WTC11 (cell line): ENCODE results near the gene AKAP8. TPM values are rescaled to one million over a fixed set of nuclear protein-coding genes. Genes with fewer than 3 reads are reported as not detected.

ENCODE experiments used
- ATAC-seq: fragments of 200-7000 bp; cut with Tn5 transposase; 2 replicates; pipeline ENCODE4 v1.10.0; 2021; ENCODE audit warnings: mild to moderate bottlenecking, moderate library complexity
- CTCF ChIA-PET: fragments of 300-600 bp; sonication (Branson Sonifier 250); formaldehyde crosslinking; loops from one replicate; lab custom pipeline; 2021; ENCODE audit warnings: antibody characterized with exemption; lab: Charles Lee
- POLR2A ChIA-PET: fragments of 350-600 bp; sonication (Branson Sonifier 250); formaldehyde crosslinking; loops from one replicate; lab custom pipeline; 2021; ENCODE audit warnings: antibody characterized with exemption; lab: Charles Lee
- DNase-seq: peaks from one replicate; pipeline ENCODE4 v3.0.0; 2021; ENCODE audit warnings: low spot score
- H3K27ac Mint-ChIP-seq: 2 replicates; pipeline ENCODE4 v1.8.0; 2021; ENCODE audit warnings: mixed read lengths
- H3K27me3 Mint-ChIP-seq: 2 replicates; pipeline ENCODE4 v1.8.0; 2021; ENCODE audit warnings: low read depth, mild to moderate bottlenecking, moderate library complexity, mixed read lengths
- H3K36me3 Mint-ChIP-seq: 2 replicates; pipeline ENCODE4 v1.8.0; 2021; ENCODE audit warnings: mixed read lengths
- H3K4me1 Mint-ChIP-seq: 2 replicates; pipeline ENCODE4 v1.8.0; 2022; ENCODE audit warnings: mixed read lengths
- H3K4me3 Mint-ChIP-seq: 2 replicates; pipeline ENCODE4 v1.8.0; 2021; ENCODE audit warnings: mild to moderate bottlenecking, moderate library complexity, mixed read lengths
- H3K9me3 Mint-ChIP-seq: 2 replicates; pipeline ENCODE4 v1.8.0; 2021; ENCODE audit warnings: mixed read lengths
- ARID4B ChIP-seq: sonication (generic); formaldehyde crosslinking; IDR thresholded peaks from 2 replicates; pipeline ENCODE4 v1.8.0; 2023; ENCODE audit warnings: missing genetic modification reagents, mild to moderate bottlenecking, borderline replicate concordance
- ATF3 ChIP-seq: sonication (generic); formaldehyde crosslinking; conservative IDR thresholded peaks from 2 replicates; pipeline ENCODE4 v1.8.1; 2022; ENCODE audit warnings: mild to moderate bottlenecking, missing genetic modification reagents
- E2F5 ChIP-seq: sonication (generic); formaldehyde crosslinking; IDR thresholded peaks from 2 replicates; pipeline ENCODE4 v1.8.1; 2022; ENCODE audit warnings: mild to moderate bottlenecking, moderate library complexity, missing genetic modification reagents
- ETV6 ChIP-seq: sonication (generic); formaldehyde crosslinking; IDR thresholded peaks from 2 replicates; pipeline ENCODE4 v1.8.1; 2022; ENCODE audit warnings: mild to moderate bottlenecking, missing genetic modification reagents
- GABPB1 ChIP-seq: sonication (generic); formaldehyde crosslinking; IDR thresholded peaks from 2 replicates; pipeline ENCODE4 v1.8.1; 2023; ENCODE audit warnings: mild to moderate bottlenecking, missing genetic modification reagents
- GRHL2 ChIP-seq: fragments of 250-450 bp; sonication (Bioruptor Pico); IDR thresholded peaks from 2 replicates; pipeline ENCODE4 v1.8.0; 2022; ENCODE audit warnings: mild to moderate bottlenecking, moderate library complexity; ENCODE audit not compliant: insufficient replicate concordance, severe bottlenecking
- HMGA2 ChIP-seq: fragments of 250-450 bp; sonication (Bioruptor Pico); IDR thresholded peaks from 2 replicates; pipeline ENCODE4 v1.4.0; 2021; ENCODE audit warnings: mild to moderate bottlenecking, moderate library complexity
- HMGXB4 ChIP-seq: sonication (generic); formaldehyde crosslinking; IDR thresholded peaks from 2 replicates; pipeline ENCODE4 v1.8.1; 2023; ENCODE audit warnings: mild to moderate bottlenecking, moderate library complexity, missing genetic modification reagents
- JUN ChIP-seq: sonication (generic); formaldehyde crosslinking; IDR thresholded peaks from 2 replicates; pipeline ENCODE4 v1.8.0; 2023; ENCODE audit warnings: mild to moderate bottlenecking, missing genetic modification reagents
- MXD4 ChIP-seq: fragments of 250-450 bp; sonication (Bioruptor Pico); IDR thresholded peaks from 2 replicates; pipeline ENCODE4 v1.8.0; 2021; ENCODE audit warnings: mild to moderate bottlenecking, moderate library complexity, borderline replicate concordance
- NFATC4 ChIP-seq: fragments of 250-450 bp; sonication (Bioruptor Pico); IDR thresholded peaks from 2 replicates; pipeline ENCODE4 v1.9.0; 2021; ENCODE audit warnings: mild to moderate bottlenecking
- NFYB ChIP-seq: sonication (generic); formaldehyde crosslinking; conservative IDR thresholded peaks from 2 replicates; pipeline ENCODE4 v1.8.0; 2022; ENCODE audit warnings: low read depth, missing genetic modification reagents
- NR2C2 ChIP-seq: sonication (generic); formaldehyde crosslinking; IDR thresholded peaks from 2 replicates; pipeline ENCODE4 v1.8.0; 2022; ENCODE audit warnings: mild to moderate bottlenecking, missing genetic modification reagents
- OVOL2 ChIP-seq: fragments of 250-450 bp; sonication (Bioruptor Pico); IDR thresholded peaks from 2 replicates; pipeline ENCODE4 v1.9.0; 2021; ENCODE audit warnings: mild to moderate bottlenecking, borderline replicate concordance
- RELA ChIP-seq: sonication (generic); formaldehyde crosslinking; IDR thresholded peaks from 2 replicates; pipeline ENCODE4 v1.8.1; 2022; ENCODE audit warnings: missing genetic modification reagents, mild to moderate bottlenecking, borderline replicate concordance
- SMAD4 ChIP-seq: sonication (generic); formaldehyde crosslinking; IDR thresholded peaks from 2 replicates; pipeline ENCODE4 v1.8.0; 2022; ENCODE audit warnings: mild to moderate bottlenecking, missing genetic modification reagents
- SP1 ChIP-seq: sonication (generic); formaldehyde crosslinking; conservative IDR thresholded peaks from 2 replicates; pipeline ENCODE4 v1.8.1; 2022; ENCODE audit warnings: missing genetic modification reagents
- TCF7 ChIP-seq: sonication (generic); formaldehyde crosslinking; IDR thresholded peaks from 2 replicates; pipeline ENCODE4 v1.8.0; 2022; ENCODE audit warnings: mild to moderate bottlenecking, low read depth, missing genetic modification reagents, moderate library complexity
- USF1 ChIP-seq: sonication (generic); formaldehyde crosslinking; IDR thresholded peaks from 2 replicates; pipeline ENCODE4 v1.8.0; 2022; ENCODE audit warnings: mild to moderate bottlenecking, missing genetic modification reagents
- ZNF121 ChIP-seq: sonication (generic); formaldehyde crosslinking; IDR thresholded peaks from 2 replicates; pipeline ENCODE4 v1.8.0; 2023; ENCODE audit warnings: missing genetic modification reagents
- ZNF281 ChIP-seq: sonication (generic); formaldehyde crosslinking; IDR thresholded peaks from 2 replicates; pipeline ENCODE4 v1.8.0; 2023; ENCODE audit warnings: mild to moderate bottlenecking, missing genetic modification reagents
- ZNF416 ChIP-seq: fragments of 250-450 bp; sonication (Bioruptor Pico); IDR thresholded peaks from 2 replicates; pipeline ENCODE4 v1.9.0; 2021; ENCODE audit warnings: mild to moderate bottlenecking, inconsistent platforms
- ZNF423 ChIP-seq: fragments of 250-450 bp; sonication (Bioruptor Pico); IDR thresholded peaks from 2 replicates; pipeline ENCODE4 v2.1.2; 2022; ENCODE audit warnings: mild to moderate bottlenecking, moderate library complexity
- ZNF671 ChIP-seq: fragments of 250-450 bp; sonication (Bioruptor Pico); IDR thresholded peaks from 2 replicates; pipeline ENCODE4 v1.8.0; 2021; ENCODE audit warnings: mild to moderate bottlenecking
- ZSCAN18 ChIP-seq: fragments of 250-450 bp; sonication (Bioruptor Pico); IDR thresholded peaks from 2 replicates; pipeline ENCODE4 v2.1.2; 2022; ENCODE audit warnings: mild to moderate bottlenecking, moderate library complexity
- total RNA-seq: library from RNA; stranded (reverse); gene quantifications from 3 replicates; pipeline ENCODE4 v1.2.3, GENCODE V29; 2021

Gene AKAP8
- total RNA-seq, 1 experiment from 2014 or later = 65.9 TPM

GRCh38 chr19:15418579-15419412 lies 39.2 kb upstream of the AKAP8 start, which contains the start of gene AKAP8L:
Gene AKAP8L, minus strand, starts transcription at chr19:15418988. Its CDS starts 65 bp downstream, at chr19:15418923.
- POLR2A ChIA-PET = interaction anchor here (0.6 to 2.6 kb wide), 20 partner anchors 12 to 783 kb away, joined by 3 to 31 read pairs (median 4); partner anchors contain the start of genes AKAP8, FAM32A and SYDE1
- Mint-ChIP-seq H3K27ac (peak within 1 kb of the TSS; percentile 94), H3K4me1 (peaks cover 14% of the 10 kb centered on the region), H3K36me3 (peaks cover 34% of the 10 kb centered on the region), H3K9me3 (0 out of 2 replicates have a peak, but pooled peaks cover 5% of the 10 kb centered on the region), H3K27me3 (no peaks in the 10 kb centered on the region), H3K4me3 (peak within 1 kb of the TSS; percentile 95)
- DNase-seq = peak; percentile 99
- CTCF ChIA-PET = interaction anchor here (0.6 to 5.8 kb wide), 44 partner anchors 10 to 1242 kb away, joined by 3 to 128 read pairs (median 6); partner anchors contain the start of genes AKAP8, FAM32A, PGLYRP2 and RAB8A
- ATAC-seq = peak; percentile 97
- TF ChIP-seq ZNF423 (CRISPR knock-in tag) (no peak), SP1 (CRISPR knock-in tag) (peak; percentile 99), OVOL2 (CRISPR knock-in tag) (no peak), ZNF671 (CRISPR knock-in tag) (no peak), HMGA2 (no peak), RELA (no peak), ZNF281 (no peak), TCF7 (CRISPR knock-in tag) (no peak), SMAD4 (CRISPR knock-in tag) (no peak), GRHL2 (no peak), ZSCAN18 (CRISPR knock-in tag) (no peak), NFATC4 (CRISPR knock-in tag) (peak; percentile 62; the same call in 1 of the 2 replicates), ZNF416 (peak; percentile 93), JUN (CRISPR knock-in tag) (no peak; the same call in 1 of the 2 replicates), NFYB (CRISPR knock-in tag) (peak; percentile 99), GABPB1 (peak; percentile 77), ARID4B (0 out of 2 replicates have a peak, but pooled peaks have one; percentile 57), ATF3 (no peak), ZNF121 (CRISPR knock-in tag) (no peak), MXD4 (CRISPR knock-in tag) (no peak), E2F5 (CRISPR knock-in tag) (no peak), HMGXB4 (CRISPR knock-in tag) (peak; percentile 62; the same call in 1 of the 2 replicates), NR2C2 (CRISPR knock-in tag) (no peak), ETV6 (CRISPR knock-in tag) (no peak), USF1 (0 out of 2 replicates have a peak, but pooled peaks have one; percentile 25)
